HL-60 (cell line): ENCODE data around the gene ALK.

Experiments
- DNase-seq, 2 experiments: peaks; one replicate each; pipeline ENCODE4 v3.0.0-alpha.2; 2010 to 2020; ENCODE audit warnings: low read depth in 1 of 2, low spot score in 1 of 2
- H3K27ac ChIP-seq: fragments of 250-450 bp; sonication (Bioruptor Pico); replicated peaks from 2 replicates; pipeline ENCODE4 v1.5.1; 2020; ENCODE audit warnings: mild to moderate bottlenecking, moderate library complexity
- H3K27me3 ChIP-seq: fragments of 250-450 bp; sonication (Bioruptor Pico); 2 replicates; pipeline ENCODE4 v1.5.1; 2021; ENCODE audit warnings: mild to moderate bottlenecking, moderate library complexity; ENCODE audit not compliant: insufficient read depth, poor library complexity, severe bottlenecking
- H3K4me3 ChIP-seq: replicated peaks from 2 replicates; pipeline ENCODE4 v1.5.1; 2011; ENCODE audit warnings: mild to moderate bottlenecking, control low read depth, low read length; ENCODE audit not compliant: insufficient read depth
- CTCF ChIP-seq: IDR thresholded peaks from one replicate; pipeline ENCODE4 v1.5.1; 2011; ENCODE audit warnings: low read length, control low read depth, inconsistent platforms; ENCODE audit not compliant: insufficient read depth
- GABPA ChIP-seq: IDR thresholded peaks from 2 replicates; pipeline ENCODE4 v1.6.1; 2012; ENCODE audit warnings: low read depth
- POLR2AphosphoS5 ChIP-seq: IDR thresholded peaks from 2 replicates; pipeline ENCODE4 v1.6.1; 2012; ENCODE audit warnings: low read depth
- REST ChIP-seq: IDR thresholded peaks from 2 replicates; pipeline ENCODE4 v1.6.1; 2012; ENCODE audit warnings: low read depth; ENCODE audit not compliant: insufficient replicate concordance
- SPI1 ChIP-seq: IDR thresholded peaks from 2 replicates; pipeline ENCODE4 v1.6.1; 2012; ENCODE audit warnings: low read depth, mild to moderate bottlenecking, borderline replicate concordance

The ALK gene

GRCh38 chr2:29610569-29610968 lies 310.8 kb downstream of the ALK start:
- H3K27me3 ChIP-seq = no peaks in the 10 kb centered on the region
- no peak overlapping the region for H3K27ac ChIP-seq
- no peak for DNase-seq
- no peak for TF ChIP-seq GABPA
- TF ChIP-seq POLR2AphosphoS5 = no peak
- TF ChIP-seq REST = no peak
- no peak for TF ChIP-seq CTCF
- TF ChIP-seq SPI1 = no peak
- H3K4me3 ChIP-seq = no peak overlapping the region

DNA sequence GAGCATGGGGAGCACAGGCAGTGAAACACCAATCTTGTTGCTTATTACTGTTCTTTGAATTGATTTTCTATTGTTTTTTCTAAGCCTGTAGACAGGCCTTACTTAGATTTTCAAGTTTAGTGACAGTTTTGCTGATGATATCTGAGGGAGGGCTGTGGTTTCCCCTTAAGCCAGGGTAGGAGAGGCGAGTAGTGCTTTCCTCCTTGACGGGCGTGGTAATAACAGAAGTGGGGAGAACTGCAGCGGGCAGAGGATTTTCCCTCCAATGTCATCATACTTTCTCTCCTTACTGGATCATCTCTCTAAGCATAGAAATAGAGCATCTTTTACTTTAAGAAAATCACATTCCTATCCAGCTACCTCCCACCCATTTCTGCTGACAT lies 314.4 kb downstream of the ALK start:
- no peak overlapping the region for H3K27ac ChIP-seq
- no peak for TF ChIP-seq SPI1
- TF ChIP-seq GABPA = no peak
- TF ChIP-seq CTCF = no peak
- TF ChIP-seq REST = no peak
- TF ChIP-seq POLR2AphosphoS5 = no peak
- H3K27me3 ChIP-seq = no peaks in the 10 kb centered on the region
- no peak for DNase-seq
- no peak overlapping the region for H3K4me3 ChIP-seq

- TF ChIP-seq POLR2AphosphoS5 (no peak), SPI1 (no peak), CTCF (no peak)
These were observed 315.0 kb downstream of the ALK start for GRCh38 chr2:29606104-29607037.

More at GRCh38 chr2:29606104-29607037, 315.0 kb downstream of the ALK start:
- peak in 1 of 2 experiments; percentile 7 for DNase-seq
- no peak overlapping the region for H3K4me3 ChIP-seq
- H3K27me3 ChIP-seq = no peaks in the 10 kb centered on the region
- no peak overlapping the region for H3K27ac ChIP-seq
